Pancreas (tissue), 10 donors: ENCODE results near the gene TRIM34. TPM values are rescaled to one million over a fixed set of nuclear protein-coding genes. Genes with fewer than 3 reads are reported as not detected.
"Not testable (repeated sequence)": the region's sequence is repeated elsewhere in the genome, so short reads cannot be mapped to it uniquely, and the experiment has no call there.

Source experiments
- ATAC-seq, 4 donors: fragments of 200-7000 bp; cut with Tn5 transposase; one replicate each; pipeline versions ENCODE4 v1.8.0 to v1.9.1; 2020; ENCODE audit warnings: mild to moderate bottlenecking in 4 of 4, moderate library complexity in 4 of 4
- DNase-seq, 6 donors: peaks; one replicate each; pipeline ENCODE4 v3.0.0-alpha.2; 2020
- FAIRE-seq: peaks from 2 replicates; lab custom pipeline; 2012; peaks lifted over from hg19 to GRCh38; lab: Jason Lieb, UNC
- H3K27ac ChIP-seq, 4 donors: fragments of 200-600 bp; sonication (generic); 1 replicate in 3 of 4; 2 replicates in 1 of 4; pipeline versions ENCODE4 v1.5.0 to v1.8.0; 2020
- H3K27me3 ChIP-seq, 4 donors: fragments of 200-600 bp; one replicate each; pipeline ENCODE4 v1.8.0; 2021
- H3K36me3 ChIP-seq, 3 donors: fragments of 200-600 bp; sonication (generic) in 1 of 3; one replicate each; pipeline versions ENCODE4 v1.5.0 to v1.8.0; 2020 to 2021
- H3K4me1 ChIP-seq, 3 donors: fragments of 200-600 bp; one replicate each; pipeline ENCODE4 v1.8.0; 2021
- H3K4me3 ChIP-seq, 4 donors: fragments of 200-600 bp; sonication (generic) in 2 of 4; one replicate each; pipeline versions ENCODE4 v1.5.0 to v1.8.0; 2020 to 2021
- H3K9me3 ChIP-seq, 4 donors: fragments of 200-600 bp; one replicate each; pipeline ENCODE4 v1.8.0; 2021
- CTCF ChIP-seq, 4 donors: fragments of 200-600 bp; sonication (generic) in 3 of 4; IDR thresholded peaks; one replicate each; pipeline versions ENCODE4 v1.5.0 to v1.8.0; 2021; ENCODE audit warnings: antibody characterized with exemption in 4 of 4
- WGBS, 2 donors: extraction: QIAGEN DNeasy Blood & Tissue Kit; methylation state at CpG; one replicate each; pipeline ENCODE4 v1.1.7; 2013; 5-methylcytosine and 5-hydroxymethylcytosine counted together
- intact Hi-C, 3 donors: fragments of 100-400 bp; cut with DNase I; formaldehyde crosslinking; loops; one replicate each; pipeline versions ENCODE4 v1.11.1 to v1.14.2; 2022
- polyA plus RNA-seq, 2 donors: library from polyadenylated mRNA; stranded (reverse); fragments of 200-250 nt; gene quantifications; one replicate each; pipeline ENCODE4 v1.2.3, GENCODE V29; 2013
- total RNA-seq, 6 donors: library from RNA; stranded (reverse); fragmentation: NEBNext Ultra II Directional in 4 of 6; extraction: Animal tissue kit (Norgen Biotek cat#: 25700) in 4 of 6; gene quantifications; one replicate each; pipeline versions ENCODE4 v1.2.1 to v1.2.4, GENCODE V29; 2021 to 2023
- donor health status: healthy with polysubstance abuse.
- donor health status: DM: no; HTN: no; CAD: no; lungs with moderate emphysema.
- donor health status: DM: no; HTN: no; CAD: no.
- donor health status: control.
- donor health status: control.
- donor health status: Bipolar disorder and iron deficiency.
- donor health status: DM: yes; HTN: yes; CAD: no.
- donor health status: DM: no; HTN: no; CAD: no.
- donor health status: DM: no; HTN: no; CAD: no.
- donor health status: DM: yes; HTN: yes; CAD: no.

TRIM34 gene
- total and polyA plus RNA-seq, 8 donors, result 0.54 to 5.6 (median 1.6) TPM

- H3K36me3 ChIP-seq, result no peaks in the 10 kb centered on the region
- H3K27me3 ChIP-seq, result no peaks in the 10 kb centered on the region
- FAIRE-seq (no peak), ATAC-seq (no peak), DNase-seq (no peak)
- peaks cover 0 to 8% (median 0%) of the 10 kb centered on the region in 3 donors for H3K4me1 ChIP-seq
- WGBS, 2 donors, result 97 to 100% methylated on average over 4 of the region's 4 CpGs
- intact Hi-C loops, result no loop called here
- no peak overlapping the region for H3K4me3 ChIP-seq
- no peak for TF ChIP-seq CTCF (IDR thresholded peaks at IDR 0.05)
- H3K9me3 ChIP-seq, result no peaks in the 10 kb centered on the region
- H3K27ac ChIP-seq, result no peak overlapping the region
These were observed 61.6 kb downstream of the TRIM34 start for GRCh38 chr11:5686426-5686825.

DNA sequence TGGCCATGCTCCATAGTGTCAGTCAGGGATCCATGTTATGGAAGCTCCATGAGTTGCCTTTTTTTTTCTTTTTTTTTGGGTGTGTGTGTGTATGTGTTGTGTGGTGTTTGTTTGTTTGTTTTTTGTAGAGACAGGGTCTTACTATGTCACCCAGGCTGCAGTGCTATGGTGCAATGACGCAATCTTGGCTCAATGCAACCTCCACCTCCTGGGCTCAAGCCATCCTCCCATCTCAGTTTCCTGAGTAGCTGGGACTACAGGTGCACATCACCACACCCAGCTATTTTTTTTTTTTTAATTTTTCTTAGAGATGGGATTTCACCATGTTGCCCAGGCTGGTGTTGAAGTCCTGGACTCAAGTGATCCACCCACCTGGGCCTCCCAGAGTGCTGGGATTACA, 63.7 kb downstream of the TRIM34 start:
- FAIRE-seq (no peak), DNase-seq (no peak), ATAC-seq (no peak)
- intact Hi-C loops, result no loop called here
- WGBS, 2 donors, result 100% methylated on average over 1 of the region's 1 CpG
- no peaks in the 10 kb centered on the region for H3K36me3 ChIP-seq
- H3K4me3 ChIP-seq, result no peak overlapping the region
- no peak for TF ChIP-seq CTCF (IDR thresholded peaks at IDR 0.05)
- H3K27me3 ChIP-seq, result no peaks in the 10 kb centered on the region
- peak overlapping the region in 1 of 4 donors; percentile 80 for H3K27ac ChIP-seq
- H3K4me1 ChIP-seq, result peaks cover 0 to 8% (median 0%) of the 10 kb centered on the region in 3 donors
- H3K9me3 ChIP-seq, result no peaks in the 10 kb centered on the region

DNA sequence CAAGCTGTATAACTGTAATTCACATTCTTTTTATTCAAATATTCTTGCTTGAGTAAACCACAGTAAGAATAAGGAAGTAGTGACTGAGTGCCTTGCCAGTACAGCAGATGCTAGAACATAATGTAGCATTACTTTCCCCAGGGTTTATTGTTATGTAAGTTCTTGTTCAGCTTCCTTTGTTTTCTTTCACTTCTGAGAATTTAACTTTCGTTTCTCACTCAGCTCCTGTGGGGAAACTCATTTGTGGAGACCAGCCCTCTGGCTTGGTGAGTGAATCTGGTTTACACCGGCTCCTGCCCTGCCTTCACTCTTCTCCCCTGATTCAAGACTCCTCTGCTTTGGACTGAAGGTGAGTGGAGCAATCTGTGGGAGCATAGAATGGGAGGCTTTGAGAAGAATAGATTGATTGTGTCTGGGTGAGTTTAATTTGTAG, 64.8 kb downstream of the TRIM34 start, which contains the start of gene TRIM22:
Gene TRIM22, plus strand, starts transcription at position 240 of the 433 bp plus-strand sequence. CDS start 6,443 bp downstream, outside the sequence.
- DNase-seq (peak in 1 of 6 donors; percentile 37), ATAC-seq (peak in 3 of 4 donors; percentile 21 to 55 (median 53)), FAIRE-seq (no peak)
- Histone ChIP-seq H3K9me3 (no peaks in the 10 kb centered on the region), H3K27me3 (no peaks in the 10 kb centered on the region), H3K4me3 (peak within 1 kb of the TSS in 2 of 4 donors; percentile 19 to 38), H3K36me3 (no peaks in the 10 kb centered on the region), H3K4me1 (peaks cover 0 to 8% (median 0%) of the 10 kb centered on the region in 3 donors), H3K27ac (peak within 1 kb of the TSS; percentile 24 to 80 (median 60))
- intact Hi-C loops, result no loop called here
- 41 to 43% methylated on average over 2 of the region's 2 CpGs for WGBS, 2 donors
- no peak for TF ChIP-seq CTCF (IDR thresholded peaks at IDR 0.05)

DNA sequence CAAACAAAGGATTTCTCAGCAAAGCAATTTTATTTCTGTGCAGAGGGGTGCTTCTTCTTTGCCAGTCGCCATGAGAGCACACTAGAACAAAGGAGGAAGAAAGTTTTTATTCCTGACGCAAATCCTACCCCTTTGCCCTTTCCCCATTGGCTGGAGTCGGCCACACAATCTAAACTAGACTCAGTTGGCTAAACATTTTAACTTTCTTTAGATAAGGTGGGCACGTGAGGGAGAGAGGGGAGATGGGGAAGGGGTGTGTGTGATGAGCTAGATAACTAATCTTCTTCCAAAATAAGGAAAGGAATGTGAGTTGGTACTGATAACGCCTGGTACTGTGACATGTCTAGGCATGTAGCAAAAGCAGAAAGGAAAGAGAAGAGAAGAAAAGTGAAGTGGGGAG, 65.4 kb downstream of the TRIM34 start:
- DNase-seq, result no peak
- 52% methylated on average over 5 of the region's 5 CpGs for WGBS, 2 donors
- no peak for FAIRE-seq
- no peak for TF ChIP-seq CTCF (IDR thresholded peaks at IDR 0.05)
- Histone ChIP-seq H3K4me3 (peak overlapping the region in 2 of 4 donors; percentile 19 to 38), H3K27ac (peak overlapping the region in 3 of 4 donors; percentile 54 to 80 (median 66)), H3K9me3 (no peaks in the 10 kb centered on the region), H3K27me3 (no peaks in the 10 kb centered on the region), H3K36me3 (no peaks in the 10 kb centered on the region), H3K4me1 (peaks cover 0 to 6% (median 0%) of the 10 kb centered on the region in 3 donors)
- ATAC-seq, result peak in 3 of 4 donors; percentile 38 to 66 (median 65)
- intact Hi-C loops, result no loop called here

DNA sequence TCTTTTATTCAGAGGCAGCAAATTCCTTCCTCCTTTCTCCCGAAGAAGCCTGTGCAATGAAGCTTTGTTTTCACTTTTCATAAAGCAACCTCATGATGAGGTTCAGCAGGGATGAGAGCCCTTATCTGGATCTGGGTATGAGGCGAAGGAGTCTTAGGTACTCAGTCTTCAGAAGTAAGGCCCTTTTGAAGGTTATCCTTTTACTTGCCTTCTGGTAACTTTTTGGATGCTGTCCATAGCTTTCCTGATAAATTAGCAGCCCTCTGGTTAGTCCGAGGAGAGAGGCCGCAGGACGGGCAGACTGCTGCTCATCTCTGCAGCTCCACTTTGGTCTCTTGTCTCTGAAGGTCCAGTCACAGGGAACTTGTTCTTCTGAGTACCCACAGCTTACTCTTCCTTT, 65.9 kb downstream of the TRIM34 start:
- Histone ChIP-seq H3K27ac (peak overlapping the region in 3 of 4 donors; percentile 7 to 80 (median 66)), H3K4me1 (peaks cover 0 to 3% (median 0%) of the 10 kb centered on the region in 3 donors), H3K36me3 (no peaks in the 10 kb centered on the region), H3K4me3 (peak overlapping the region in 2 of 4 donors; percentile 19 to 38), H3K27me3 (no peaks in the 10 kb centered on the region), H3K9me3 (no peaks in the 10 kb centered on the region)
- 45 to 49% methylated on average over 5 of the region's 5 CpGs for WGBS, 2 donors
- no peak for FAIRE-seq
- peak in 3 of 4 donors; percentile 16 to 35 (median 23) for ATAC-seq
- no peak for TF ChIP-seq CTCF (IDR thresholded peaks at IDR 0.05)
- intact Hi-C loops, result no loop called here
- no peak for DNase-seq

DNA sequence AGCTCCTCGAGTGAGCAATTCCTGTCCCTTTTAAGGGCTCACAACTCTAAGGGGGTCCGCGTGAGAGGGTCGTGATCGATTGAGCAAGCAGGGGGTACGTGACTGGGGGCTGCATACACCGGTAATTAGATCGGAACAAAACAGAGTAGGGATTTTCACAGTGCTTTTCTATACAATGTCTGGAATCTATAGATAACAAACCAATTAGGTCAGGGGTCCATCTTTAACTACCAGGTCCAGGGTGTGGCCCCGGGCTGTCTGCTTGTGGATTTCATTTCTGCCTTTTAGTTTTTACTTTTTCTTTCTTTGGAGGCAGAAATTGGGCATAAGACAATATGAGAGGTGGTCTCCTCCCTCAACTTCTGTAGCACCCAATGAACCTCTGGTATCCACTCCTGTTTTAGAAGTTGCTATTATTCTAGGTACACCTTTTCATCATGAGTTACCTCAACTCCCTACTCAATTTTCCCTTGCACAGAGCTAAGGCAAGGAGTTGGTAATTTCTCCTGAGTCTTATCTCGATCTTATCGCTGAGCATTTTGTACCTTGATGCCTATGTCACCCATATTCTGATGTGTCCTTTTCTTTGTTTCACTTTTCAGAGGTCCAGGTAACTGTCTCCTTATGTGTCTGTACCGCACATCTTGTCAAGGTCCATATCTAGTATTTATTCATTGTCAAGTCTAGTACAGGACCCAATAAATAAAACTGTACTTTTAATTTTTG, 66.6 kb downstream of the TRIM34 start:
- H3K27ac ChIP-seq, result peak overlapping the region in 2 of 4 donors; percentile 7 to 66
- WGBS, 2 donors, result 71 to 76% methylated on average over 12 of the region's 12 CpGs
- H3K27me3 ChIP-seq, H3K4me1 ChIP-seq, H3K36me3 ChIP-seq, ATAC-seq, DNase-seq, H3K9me3 ChIP-seq, intact Hi-C loops, FAIRE-seq: not testable (repeated sequence)
- peak overlapping the region in 2 of 4 donors; percentile 19 to 38 for H3K4me3 ChIP-seq
